Retinal pigment epithelial cell (primary cell): ENCODE results near the gene CCDC102B.
"Not testable (repeated sequence)": the region's sequence is repeated elsewhere in the genome, so short reads cannot be mapped to it uniquely, and the experiment has no call there.

Source experiments
- DNase-seq: peaks from one replicate; pipeline ENCODE4 v3.0.0-alpha.2; 2010; ENCODE audit warnings: low read depth
- H3K4me3 ChIP-seq: 2 replicates; pipeline ENCODE4 v1.5.1; 2011; ENCODE audit warnings: mild to moderate bottlenecking, low read length, control low read depth, moderate library complexity
- CTCF ChIP-seq: conservative IDR thresholded peaks from 2 replicates; pipeline ENCODE4 v1.5.1; 2011; ENCODE audit warnings: low read depth, low read length, control low read depth, inconsistent platforms

The CCDC102B gene

DNA sequence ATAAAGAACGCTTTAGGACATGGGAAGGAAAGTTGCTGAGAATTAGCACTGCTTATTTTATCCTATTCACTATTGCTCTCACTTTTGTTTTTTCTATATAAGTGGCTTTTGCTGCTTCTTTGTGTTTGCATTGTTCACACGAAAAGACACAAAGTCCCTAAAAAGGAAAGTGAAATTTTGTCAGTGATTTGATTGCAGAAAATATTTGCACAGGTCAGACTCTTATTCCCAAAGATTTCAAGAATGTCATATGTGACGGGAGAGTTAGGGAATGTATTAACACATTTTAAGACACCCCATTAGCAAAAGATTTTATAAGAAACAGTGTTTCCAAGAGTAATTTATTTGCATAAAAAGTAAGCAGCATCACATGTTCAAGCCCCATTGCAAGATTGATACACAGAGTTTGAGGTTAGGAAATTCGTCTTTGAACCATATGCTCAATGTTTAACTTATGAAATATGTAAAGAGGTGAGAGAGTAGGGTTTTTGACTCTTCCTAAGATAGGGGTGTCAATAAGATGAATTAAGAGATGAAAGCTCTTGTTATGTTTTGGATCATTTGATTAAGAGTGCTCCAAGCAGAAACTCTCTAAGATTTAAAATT lies 57.0 kb downstream of the CCDC102B start:
- DNase-seq, result no peak
- no peak for TF ChIP-seq CTCF
- no peak overlapping the region for H3K4me3 ChIP-seq

DNA sequence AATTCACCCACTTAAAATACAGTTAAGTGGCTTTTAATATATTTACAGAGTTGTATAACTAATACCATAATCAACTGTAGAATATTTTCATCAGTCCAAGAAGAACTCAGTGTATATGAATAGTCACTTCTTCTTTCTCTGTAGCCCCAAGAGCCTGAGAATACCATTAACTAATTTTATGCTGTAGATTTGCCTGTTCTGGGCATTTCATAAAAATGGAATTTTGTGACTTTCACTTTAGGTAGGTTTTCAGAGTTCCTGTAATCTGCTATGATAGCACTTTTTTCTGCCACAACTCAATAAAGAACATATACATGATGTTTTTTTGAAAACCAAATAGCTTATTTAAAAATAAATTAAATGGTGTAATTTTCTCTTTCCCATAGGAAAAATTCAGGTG lies 57.6 kb downstream of the CCDC102B start:
- no peak for TF ChIP-seq CTCF
- no peak overlapping the region for H3K4me3 ChIP-seq
- no peak for DNase-seq

DNA sequence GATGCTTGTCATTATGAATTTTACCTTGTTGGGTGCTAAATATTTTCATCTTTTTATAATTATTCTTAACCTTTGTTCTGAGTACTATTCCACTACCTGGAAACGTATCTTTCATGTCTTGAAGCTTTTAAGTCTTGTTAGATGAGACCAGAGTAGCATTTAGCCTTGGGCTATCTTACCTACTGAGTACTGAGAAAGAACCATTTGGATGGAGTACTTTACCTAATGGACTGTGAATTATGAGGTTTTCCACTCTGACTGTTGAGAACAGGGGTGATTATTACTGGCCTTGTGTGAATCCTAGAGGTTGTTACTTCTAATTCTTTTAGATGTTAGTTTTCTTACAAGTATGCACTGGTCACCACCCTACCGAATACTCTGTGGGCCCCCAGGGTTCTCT lies 63.5 kb downstream of the CCDC102B start:
- H3K4me3 ChIP-seq, result no peak overlapping the region
- TF ChIP-seq CTCF, result no peak

DNA sequence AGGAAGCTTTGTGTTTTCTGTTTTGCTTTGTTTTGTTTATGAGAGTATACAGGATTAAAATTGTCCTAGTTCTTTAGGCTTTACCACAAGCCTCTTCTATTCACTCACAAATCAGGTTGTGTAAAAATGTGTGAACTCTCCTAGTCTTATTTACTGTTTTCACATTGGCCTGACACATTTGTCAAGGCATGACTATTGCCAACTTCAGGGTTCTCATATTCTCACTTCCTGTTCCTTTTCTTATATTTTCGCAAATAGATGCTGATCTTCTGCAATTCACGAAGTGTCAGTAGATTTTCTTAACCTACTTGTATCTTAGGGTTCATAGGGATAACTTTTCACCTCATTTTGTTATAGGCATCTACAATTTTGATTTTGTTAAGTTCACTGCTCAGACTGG lies 67.1 kb downstream of the CCDC102B start:
- DNase-seq, result no peak
- TF ChIP-seq CTCF, result no peak
- no peak overlapping the region for H3K4me3 ChIP-seq

More for the DNA sequence above, 63.5 kb downstream of the CCDC102B start:
- no peak for DNase-seq

DNA sequence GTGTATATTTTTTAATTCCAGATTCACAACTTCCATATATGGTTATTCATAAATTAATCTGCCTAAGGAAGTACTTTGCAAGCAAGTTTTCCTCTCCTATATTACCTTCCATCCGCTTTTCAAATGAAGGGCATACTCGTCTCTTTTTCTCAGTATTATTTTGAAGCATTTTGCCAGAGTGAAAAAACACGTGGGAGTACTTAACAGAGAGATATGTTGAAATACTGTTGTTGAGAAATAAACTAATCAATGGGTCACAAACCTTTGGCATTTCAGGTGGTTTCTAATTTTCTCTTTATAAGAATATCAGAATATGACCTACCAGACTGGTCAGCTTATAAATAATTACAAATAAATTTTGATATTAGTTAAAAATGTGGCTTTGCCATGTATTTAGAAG lies 67.6 kb downstream of the CCDC102B start:
- no peak for DNase-seq
- H3K4me3 ChIP-seq, result no peak overlapping the region
- no peak for TF ChIP-seq CTCF

DNA sequence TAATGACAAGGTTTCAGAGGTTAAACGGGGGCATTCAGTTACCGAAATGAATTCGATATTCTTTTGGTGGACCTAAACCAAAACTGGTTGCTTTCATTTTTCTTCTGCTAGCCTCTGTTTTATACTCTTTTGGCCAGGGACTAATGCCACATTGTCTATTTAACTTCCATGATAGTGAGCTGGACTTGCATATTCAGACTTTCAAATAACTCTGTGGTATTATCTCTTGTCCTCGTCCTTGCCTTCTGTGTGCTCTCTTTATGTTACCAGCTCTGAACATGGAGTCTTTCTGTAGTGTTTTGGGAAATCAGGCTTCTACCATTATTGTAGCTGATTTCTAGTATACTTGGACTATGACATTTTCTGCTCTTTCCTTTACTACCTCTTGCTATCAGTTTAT lies 75.1 kb downstream of the CCDC102B start:
- H3K4me3 ChIP-seq, result no peak overlapping the region
- no peak for TF ChIP-seq CTCF
- no peak for DNase-seq

DNA sequence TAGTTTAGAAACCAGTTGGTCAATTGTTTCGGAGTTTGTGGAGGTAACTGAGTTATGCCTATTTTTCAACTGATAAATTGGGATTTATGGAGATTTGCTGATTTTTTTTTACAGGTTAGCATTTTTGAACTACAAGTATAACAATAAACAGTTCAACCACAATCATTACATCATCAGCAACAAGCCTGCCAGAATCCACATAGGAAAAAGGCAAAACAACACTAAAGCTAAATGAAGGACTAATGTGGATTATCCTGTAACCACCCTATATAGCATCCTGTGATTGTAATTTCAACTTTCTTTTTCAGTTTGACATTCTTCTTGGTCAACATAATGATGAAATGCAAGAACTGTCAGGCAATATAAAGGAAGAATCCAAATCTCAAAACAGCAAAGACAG lies 76.5 kb downstream of the CCDC102B start:
- no peak for DNase-seq
- H3K4me3 ChIP-seq, result no peak overlapping the region
- no peak for TF ChIP-seq CTCF

DNA sequence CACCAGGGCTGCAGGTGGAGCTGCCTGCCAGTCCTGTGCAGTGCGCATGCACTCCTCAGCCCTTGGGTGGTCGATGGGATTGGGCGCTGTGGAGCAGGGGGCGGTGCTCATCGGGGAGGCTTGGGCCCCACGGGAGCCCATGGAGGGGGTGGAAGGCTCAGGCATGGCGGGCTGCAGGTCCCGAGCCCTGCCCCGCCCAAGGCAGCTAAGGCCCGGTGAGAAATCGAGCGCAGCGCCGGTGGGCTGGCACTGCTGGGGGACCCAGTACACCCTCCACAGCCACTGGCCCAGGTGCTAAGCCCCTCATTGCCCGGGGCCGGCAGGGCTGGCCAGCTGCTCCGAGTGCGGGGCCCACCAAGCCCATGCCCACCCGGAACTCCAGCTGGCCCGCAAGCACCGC lies 82.1 kb downstream of the CCDC102B start:
- DNase-seq, H3K4me3 ChIP-seq: not testable (repeated sequence)
